ENCODE results near the gene ZPLD1. TPM values are rescaled to one million over a fixed set of nuclear protein-coding genes. Genes with fewer than 3 reads are reported as not detected.

The ZPLD1 gene
- total and polyA plus RNA-seq, 7 experiments from 2014 or later, result not detected

DNA sequence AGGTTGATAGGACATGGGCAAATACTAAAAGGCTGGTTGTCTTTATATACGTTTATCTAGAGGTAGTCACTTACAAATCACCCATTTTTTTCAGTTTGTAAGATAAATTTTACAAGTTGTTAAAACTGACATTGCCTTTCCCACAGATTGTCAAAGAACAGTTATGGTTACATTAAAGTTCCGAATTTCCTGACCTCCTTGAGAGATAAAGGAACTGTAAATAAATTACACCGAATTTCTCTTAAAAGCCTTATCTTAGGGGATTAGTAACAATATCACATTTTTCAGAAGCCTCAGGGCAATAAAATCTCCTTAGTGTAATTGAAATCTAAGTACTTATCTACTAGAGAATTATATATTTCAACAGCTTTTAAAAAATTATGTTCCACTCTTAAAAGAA is 49.5 kb downstream of the ZPLD1 start:
- Mint-ChIP-seq H3K4me3 (no peak overlapping the region), H3K4me1 (no peaks in the 10 kb centered on the region), H3K9me3 (no peaks in the 10 kb centered on the region), H3K27me3 (peaks cover 0 to 4% (median 0%) of the 10 kb centered on the region in 5 donors), H3K36me3 (no peaks in the 10 kb centered on the region), H3K27ac (no peak overlapping the region)
- Histone ChIP-seq H3K9me3 (ENCODE audit: control insufficient read depth in 2 of 3, low read length in 3 of 3) (no peaks in the 10 kb centered on the region), H3K27me3 (ENCODE audit: control insufficient read depth in 2 of 2, insufficient read depth in 2 of 2, low read length in 2 of 2) (no peaks in the 10 kb centered on the region), H3K4me1 (ENCODE audit: control insufficient read depth in 2 of 2, insufficient read depth in 2 of 2, low read length in 2 of 2) (no peaks in the 10 kb centered on the region), H3K36me3 (ENCODE audit: control insufficient read depth in 2 of 3, insufficient read depth in 3 of 3, low read length in 3 of 3) (no peaks in the 10 kb centered on the region), H3K4me3 (ENCODE audit: low read length) (no peak overlapping the region), H3K27ac (ENCODE audit: low read depth, low read length) (no peak overlapping the region)
- POLR2A ChIA-PET, result no interaction called here
- CTCF ChIA-PET, result no interaction called here
- intact Hi-C loops (cut with micrococcal nuclease), result no loop called here
- DNase-seq (no peak), ATAC-seq (no peak)

DNA sequence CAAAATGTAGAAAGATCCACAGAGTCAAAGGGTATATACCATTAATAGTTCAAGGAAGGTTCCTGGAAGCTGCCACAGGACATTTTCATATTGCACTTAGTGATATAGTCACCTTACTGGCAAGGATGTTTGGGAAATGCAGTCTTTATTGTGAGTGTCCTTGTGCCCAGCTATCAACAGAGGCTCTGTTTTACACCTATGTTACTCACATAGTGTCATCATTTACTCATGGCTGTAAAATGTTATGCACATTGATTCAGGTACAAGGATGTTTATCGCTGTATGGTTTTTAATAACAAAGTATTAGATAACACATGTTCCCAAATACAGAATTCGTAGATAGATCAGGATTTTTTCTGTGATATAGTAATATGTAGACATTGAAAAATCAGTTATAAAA is 50.9 kb downstream of the ZPLD1 start:
- no peak overlapping the region for H3K27ac Mint-ChIP-seq
- peaks cover 0 to 4% (median 0%) of the 10 kb centered on the region in 5 donors for H3K27me3 Mint-ChIP-seq
- POLR2A ChIA-PET, result no interaction called here
- Histone ChIP-seq H3K27ac (ENCODE audit: low read depth, low read length) (no peak overlapping the region), H3K36me3 (ENCODE audit: control insufficient read depth in 2 of 3, insufficient read depth in 3 of 3, low read length in 3 of 3) (no peaks in the 10 kb centered on the region), H3K9me3 (ENCODE audit: control insufficient read depth in 2 of 3, low read length in 3 of 3) (no peaks in the 10 kb centered on the region), H3K4me1 (ENCODE audit: control insufficient read depth in 2 of 2, insufficient read depth in 2 of 2, low read length in 2 of 2) (no peaks in the 10 kb centered on the region), H3K27me3 (ENCODE audit: control insufficient read depth in 2 of 2, insufficient read depth in 2 of 2, low read length in 2 of 2) (no peaks in the 10 kb centered on the region), H3K4me3 (ENCODE audit: low read length) (no peak overlapping the region)
- intact Hi-C loops (cut with micrococcal nuclease), result no loop called here
- CTCF ChIA-PET, result no interaction called here
- ATAC-seq (no peak), DNase-seq (no peak)
- no peaks in the 10 kb centered on the region for H3K4me1 Mint-ChIP-seq
- H3K9me3 Mint-ChIP-seq, result no peaks in the 10 kb centered on the region
- no peaks in the 10 kb centered on the region for H3K36me3 Mint-ChIP-seq
- no peak overlapping the region for H3K4me3 Mint-ChIP-seq

DNA sequence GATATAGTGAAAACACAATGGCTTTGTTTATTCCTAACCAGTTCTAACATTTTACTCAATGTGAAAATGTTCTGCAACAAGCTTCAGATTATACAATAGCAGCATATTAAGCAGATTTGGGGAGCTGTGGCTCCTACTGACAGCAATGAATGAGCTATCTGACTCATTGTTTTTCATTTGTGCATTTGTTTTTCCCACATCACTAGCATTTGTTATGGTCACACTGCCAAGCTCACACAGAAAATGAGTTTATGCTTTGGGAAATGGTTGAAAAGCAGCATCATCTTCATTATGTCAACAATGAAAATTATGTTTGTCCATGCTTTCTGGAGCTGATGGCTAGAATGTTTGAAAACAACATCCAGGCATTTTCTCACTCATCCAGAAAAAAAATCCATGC is 53.5 kb downstream of the ZPLD1 start:
- no peak overlapping the region for H3K27ac Mint-ChIP-seq
- ChIA-PET CTCF (interaction anchor here (0.7 kb wide), 1 partner anchor 58 kb away, joined by 3 read pairs; no protein-coding TSS in a partner anchor), POLR2A (no interaction called here)
- H3K9me3 ChIP-seq (ENCODE audit: control insufficient read depth in 2 of 3, low read length in 3 of 3), result no peaks in the 10 kb centered on the region
- no peak overlapping the region for H3K27ac ChIP-seq (ENCODE audit: low read depth, low read length)
- H3K4me1 ChIP-seq (ENCODE audit: control insufficient read depth in 2 of 2, insufficient read depth in 2 of 2, low read length in 2 of 2), result no peaks in the 10 kb centered on the region
- no peak overlapping the region for H3K4me3 Mint-ChIP-seq
- no peaks in the 10 kb centered on the region for H3K36me3 Mint-ChIP-seq
- no peaks in the 10 kb centered on the region for H3K36me3 ChIP-seq (ENCODE audit: control insufficient read depth in 2 of 3, insufficient read depth in 3 of 3, low read length in 3 of 3)
- intact Hi-C loops (cut with micrococcal nuclease), result no loop called here
- no peak overlapping the region for H3K4me3 ChIP-seq (ENCODE audit: low read length)
- DNase-seq (no peak), ATAC-seq (no peak)
- no peaks in the 10 kb centered on the region for H3K27me3 ChIP-seq (ENCODE audit: control insufficient read depth in 2 of 2, insufficient read depth in 2 of 2, low read length in 2 of 2)
- no peaks in the 10 kb centered on the region for H3K4me1 Mint-ChIP-seq
- H3K9me3 Mint-ChIP-seq, result peaks cover 0 to 6% (median 0%) of the 10 kb centered on the region in 11 donors
- peaks cover 0 to 4% (median 0%) of the 10 kb centered on the region in 5 donors for H3K27me3 Mint-ChIP-seq

DNA sequence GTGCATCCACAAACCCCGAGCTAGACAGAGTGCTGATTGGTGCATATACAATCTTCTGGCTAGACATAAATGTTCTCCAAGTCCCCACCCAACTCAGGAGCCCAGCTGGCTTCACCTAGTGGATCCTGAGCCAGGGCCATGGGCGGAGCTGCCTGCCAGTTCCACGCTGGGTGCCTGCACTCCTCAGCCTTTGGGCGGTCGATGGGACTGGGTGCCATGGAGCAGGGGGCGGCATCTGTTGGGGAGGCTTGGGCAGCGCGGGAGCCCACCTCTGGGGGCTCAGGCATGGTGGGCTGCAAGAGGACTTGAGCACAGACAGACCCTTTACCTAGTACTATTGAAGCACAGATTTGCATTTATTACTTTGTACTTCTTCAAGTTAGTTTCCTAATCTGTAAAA is 57.5 kb downstream of the ZPLD1 start:
- intact Hi-C loops (cut with micrococcal nuclease), result no loop called here
- no peaks in the 10 kb centered on the region for H3K9me3 ChIP-seq (ENCODE audit: control insufficient read depth in 2 of 3, low read length in 3 of 3)
- H3K27ac Mint-ChIP-seq, result no peak overlapping the region
- ATAC-seq, result no peak
- CTCF ChIA-PET, result no interaction called here
- POLR2A ChIA-PET, result no interaction called here
- no peaks in the 10 kb centered on the region for H3K4me1 ChIP-seq (ENCODE audit: control insufficient read depth in 2 of 2, insufficient read depth in 2 of 2, low read length in 2 of 2)
- peaks cover 0 to 8% (median 4%) of the 10 kb centered on the region in 5 donors for H3K27me3 Mint-ChIP-seq
- no peak overlapping the region for H3K4me3 Mint-ChIP-seq
- no peaks in the 10 kb centered on the region for H3K27me3 ChIP-seq (ENCODE audit: control insufficient read depth in 2 of 2, insufficient read depth in 2 of 2, low read length in 2 of 2)
- no peak for DNase-seq
- no peak overlapping the region for H3K27ac ChIP-seq (ENCODE audit: low read depth, low read length)
- H3K4me3 ChIP-seq (ENCODE audit: low read length), result no peak overlapping the region
- no peaks in the 10 kb centered on the region for H3K4me1 Mint-ChIP-seq
- no peaks in the 10 kb centered on the region for H3K36me3 ChIP-seq (ENCODE audit: control insufficient read depth in 2 of 3, insufficient read depth in 3 of 3, low read length in 3 of 3)
- peaks cover 0 to 6% (median 0%) of the 10 kb centered on the region in 11 donors for H3K9me3 Mint-ChIP-seq
- no peaks in the 10 kb centered on the region for H3K36me3 Mint-ChIP-seq

DNA sequence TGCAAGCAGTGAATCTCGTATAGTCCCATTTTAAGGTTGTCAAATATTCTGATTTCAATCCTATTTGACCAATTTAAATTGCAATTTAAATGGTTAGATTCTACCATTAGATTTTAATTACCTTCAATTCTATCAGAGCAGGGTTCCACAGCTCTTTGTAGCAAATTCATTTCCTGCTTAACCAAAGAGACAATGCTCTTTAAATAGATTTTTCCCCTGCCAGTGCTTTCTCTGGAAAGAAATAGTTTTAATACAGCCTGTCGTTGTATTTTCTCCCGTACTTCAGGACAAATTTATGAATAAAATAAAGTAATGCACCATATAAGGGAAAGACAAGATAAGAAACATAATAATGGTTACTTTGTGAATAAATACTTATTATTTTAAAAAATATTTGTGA is 62.8 kb downstream of the ZPLD1 start:
- ChIA-PET POLR2A (no interaction called here), CTCF (no interaction called here)
- no peak overlapping the region for H3K4me3 Mint-ChIP-seq
- H3K27me3 Mint-ChIP-seq, result peaks cover 0 to 15% (median 4%) of the 10 kb centered on the region in 5 donors
- no peaks in the 10 kb centered on the region for H3K4me1 Mint-ChIP-seq
- Histone ChIP-seq H3K4me3 (ENCODE audit: low read length) (no peak overlapping the region), H3K4me1 (ENCODE audit: control insufficient read depth in 2 of 2, insufficient read depth in 2 of 2, low read length in 2 of 2) (no peaks in the 10 kb centered on the region), H3K27ac (ENCODE audit: low read depth, low read length) (no peak overlapping the region), H3K9me3 (ENCODE audit: control insufficient read depth in 2 of 3, low read length in 3 of 3) (no peaks in the 10 kb centered on the region), H3K36me3 (ENCODE audit: control insufficient read depth in 2 of 3, insufficient read depth in 3 of 3, low read length in 3 of 3) (no peaks in the 10 kb centered on the region), H3K27me3 (ENCODE audit: control insufficient read depth in 2 of 2, insufficient read depth in 2 of 2, low read length in 2 of 2) (no peaks in the 10 kb centered on the region)
- DNase-seq (no peak), ATAC-seq (no peak)
- intact Hi-C loops (cut with micrococcal nuclease), result no loop called here
- H3K36me3 Mint-ChIP-seq, result no peaks in the 10 kb centered on the region
- peaks cover 0 to 6% (median 0%) of the 10 kb centered on the region in 11 donors for H3K9me3 Mint-ChIP-seq
- H3K27ac Mint-ChIP-seq, result no peak overlapping the region

DNA sequence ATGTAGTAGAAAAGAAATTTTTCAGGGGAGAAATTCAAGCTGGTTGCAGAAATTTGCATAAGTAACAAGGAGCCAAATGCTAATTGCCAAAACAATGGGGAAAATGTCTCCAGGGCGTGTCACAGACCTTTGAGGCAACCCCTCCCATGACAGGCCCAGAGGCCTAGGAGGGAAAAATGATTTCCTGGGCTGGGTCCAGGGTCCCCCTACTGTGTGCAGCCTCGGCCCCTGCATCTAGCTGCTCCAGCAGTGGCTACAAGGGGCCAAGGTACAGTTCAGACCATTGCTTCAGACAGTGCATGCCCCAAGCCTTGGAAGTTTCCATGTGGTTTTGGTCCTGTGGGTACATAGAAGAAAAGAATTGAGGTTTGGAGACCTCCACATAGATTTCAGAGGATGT is 70.7 kb downstream of the ZPLD1 start:
- no peaks in the 10 kb centered on the region for H3K4me1 Mint-ChIP-seq
- H3K9me3 Mint-ChIP-seq, result peaks cover 0 to 5% (median 2%) of the 10 kb centered on the region in 11 donors
- no peak overlapping the region for H3K4me3 ChIP-seq (ENCODE audit: low read length)
- no peak overlapping the region for H3K4me3 Mint-ChIP-seq
- ChIA-PET POLR2A (no interaction called here), CTCF (no interaction called here)
- ATAC-seq (no peak), DNase-seq (no peak)
- intact Hi-C loops (cut with micrococcal nuclease), result no loop called here
- peaks cover 2 to 8% (median 5%) of the 10 kb centered on the region in 5 donors for H3K27me3 Mint-ChIP-seq
- H3K27ac ChIP-seq (ENCODE audit: low read depth, low read length), result no peak overlapping the region
- H3K27ac Mint-ChIP-seq, result no peak overlapping the region
- no peaks in the 10 kb centered on the region for H3K36me3 ChIP-seq (ENCODE audit: control insufficient read depth in 2 of 3, insufficient read depth in 3 of 3, low read length in 3 of 3)
- H3K27me3 ChIP-seq (ENCODE audit: control insufficient read depth in 2 of 2, insufficient read depth in 2 of 2, low read length in 2 of 2), result no peaks in the 10 kb centered on the region
- H3K4me1 ChIP-seq (ENCODE audit: control insufficient read depth in 2 of 2, insufficient read depth in 2 of 2, low read length in 2 of 2), result no peaks in the 10 kb centered on the region
- peaks cover 0 to 6% (median 0%) of the 10 kb centered on the region in 3 experiments for H3K9me3 ChIP-seq (ENCODE audit: control insufficient read depth in 2 of 3, low read length in 3 of 3)
- H3K36me3 Mint-ChIP-seq, result peaks cover 0 to 4% (median 0%) of the 10 kb centered on the region in 5 donors

DNA sequence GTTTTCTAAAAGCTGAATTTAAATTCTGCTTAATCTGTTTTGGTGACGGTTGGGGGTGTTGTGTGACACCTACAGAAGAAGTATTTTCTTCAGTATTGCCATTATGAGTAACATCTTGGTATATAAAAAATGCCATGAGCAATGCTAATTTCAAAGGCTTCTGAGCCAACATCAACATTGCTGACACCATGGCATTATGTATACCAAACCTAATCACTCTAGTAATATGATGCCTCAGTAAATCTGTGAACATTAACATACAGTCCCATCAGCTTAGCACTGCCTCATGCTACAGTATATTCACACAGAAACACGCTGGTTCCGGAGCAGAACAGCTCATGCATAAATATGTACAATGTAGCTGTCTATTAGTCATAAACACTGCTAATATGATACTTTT is 75.8 kb downstream of the ZPLD1 start:
- intact Hi-C loops (cut with micrococcal nuclease), result no loop called here
- ChIA-PET CTCF (no interaction called here), POLR2A (no interaction called here)
- H3K4me3 Mint-ChIP-seq, result no peak overlapping the region
- no peak overlapping the region for H3K27ac Mint-ChIP-seq
- H3K36me3 Mint-ChIP-seq, result no peaks in the 10 kb centered on the region
- H3K4me1 Mint-ChIP-seq, result no peaks in the 10 kb centered on the region
- ATAC-seq (no peak), DNase-seq (no peak)
- Histone ChIP-seq H3K27ac (ENCODE audit: low read depth, low read length) (no peak overlapping the region), H3K36me3 (ENCODE audit: control insufficient read depth in 2 of 3, insufficient read depth in 3 of 3, low read length in 3 of 3) (no peaks in the 10 kb centered on the region), H3K4me3 (ENCODE audit: low read length) (no peak overlapping the region), H3K27me3 (ENCODE audit: control insufficient read depth in 2 of 2, insufficient read depth in 2 of 2, low read length in 2 of 2) (no peaks in the 10 kb centered on the region), H3K9me3 (ENCODE audit: control insufficient read depth in 2 of 3, low read length in 3 of 3) (peaks cover 0 to 3% (median 0%) of the 10 kb centered on the region in 3 experiments), H3K4me1 (ENCODE audit: control insufficient read depth in 2 of 2, insufficient read depth in 2 of 2, low read length in 2 of 2) (no peaks in the 10 kb centered on the region)
- peaks cover 0 to 19% (median 6%) of the 10 kb centered on the region in 5 donors for H3K27me3 Mint-ChIP-seq
- peaks cover 0 to 4% (median 0%) of the 10 kb centered on the region in 11 donors for H3K9me3 Mint-ChIP-seq

Data from naive thymus-derived CD4-positive, alpha-beta T cell (primary cell).